T-helper 1 cell (primary cell): ENCODE results near the gene PLP1.
"Not testable (repeated sequence)": the region's sequence is repeated elsewhere in the genome, so short reads cannot be mapped to it uniquely, and the experiment has no call there.

ENCODE experiments used
- DNase-seq, 5 donors: peaks; one replicate each; pipeline ENCODE4 v3.0.0-alpha.2; 2012 to 2020
- total RNA-seq, 4 donors: gene quantifications; one replicate each; lab custom pipeline; 2026; lab: John Stamatoyannopoulos, UW

PLP1 gene, protein sequence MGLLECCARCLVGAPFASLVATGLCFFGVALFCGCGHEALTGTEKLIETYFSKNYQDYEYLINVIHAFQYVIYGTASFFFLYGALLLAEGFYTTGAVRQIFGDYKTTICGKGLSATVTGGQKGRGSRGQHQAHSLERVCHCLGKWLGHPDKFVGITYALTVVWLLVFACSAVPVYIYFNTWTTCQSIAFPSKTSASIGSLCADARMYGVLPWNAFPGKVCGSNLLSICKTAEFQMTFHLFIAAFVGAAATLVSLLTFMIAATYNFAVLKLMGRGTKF
- 0 reads per million in 4 donors for total RNA-seq

- DNase-seq: no peak
These were observed at the start of gene PLP1 for GRCh38 chrX:103776546-103776945. Gene PLP1, plus strand, starts transcription at chrX:103776840. Its CDS starts 156 bp downstream, at chrX:103776996.

GRCh38 chrX:103727115-103727514, 49.5 kb upstream of the PLP1 start:
- no peak for DNase-seq

DNA sequence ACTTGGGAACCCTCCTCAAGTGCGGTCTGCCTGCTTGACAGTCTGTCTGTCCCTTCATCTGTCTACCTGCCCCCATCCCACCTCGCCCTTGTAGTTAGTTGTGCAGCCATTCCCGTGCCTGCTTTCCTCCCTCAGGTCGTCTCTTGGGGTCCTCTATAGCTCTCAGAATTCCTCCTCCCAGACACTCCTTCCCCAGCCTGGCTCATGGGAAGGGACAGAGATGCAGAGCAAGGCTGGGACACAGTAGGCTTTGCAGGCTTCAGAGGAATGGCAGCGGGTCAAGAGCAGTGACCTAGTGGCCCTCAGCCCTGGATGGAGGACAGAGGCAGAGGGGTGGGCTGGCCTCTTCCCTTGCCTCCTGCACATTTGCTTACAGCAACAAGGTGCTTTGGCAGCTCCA, 47.6 kb upstream of the PLP1 start:
- DNase-seq: no peak

DNA sequence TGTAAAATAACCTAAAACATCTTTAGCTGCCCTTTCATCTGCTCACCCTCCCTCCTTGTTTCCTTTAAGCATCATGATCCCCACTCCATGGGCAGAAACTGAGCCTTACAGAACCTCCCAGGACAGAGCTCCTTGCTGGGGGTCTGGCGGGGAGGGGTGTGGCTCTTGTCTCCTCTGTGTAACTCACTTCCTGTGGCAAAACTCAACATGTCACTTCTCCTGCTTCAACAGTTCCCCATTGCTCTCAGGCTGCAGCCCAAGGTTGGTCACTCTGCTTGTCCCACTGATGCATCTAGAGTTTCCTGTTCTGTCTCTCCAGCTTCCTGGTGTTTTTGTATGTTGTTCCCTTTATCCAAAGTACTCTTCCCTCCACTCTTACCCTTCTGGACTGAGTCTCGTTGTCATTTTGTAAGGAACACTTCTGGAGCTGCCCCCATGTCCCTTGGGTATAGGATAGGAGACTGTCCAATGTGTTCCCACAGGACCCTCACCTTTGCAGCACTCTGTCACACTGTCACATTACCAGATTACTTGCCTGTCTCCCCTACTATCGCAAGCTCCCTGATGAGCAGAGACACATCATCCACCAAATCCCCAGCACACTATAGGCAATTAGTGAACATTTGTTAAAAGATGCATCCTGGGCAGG, 46.4 kb upstream of the PLP1 start:
- DNase-seq: no peak

DNA sequence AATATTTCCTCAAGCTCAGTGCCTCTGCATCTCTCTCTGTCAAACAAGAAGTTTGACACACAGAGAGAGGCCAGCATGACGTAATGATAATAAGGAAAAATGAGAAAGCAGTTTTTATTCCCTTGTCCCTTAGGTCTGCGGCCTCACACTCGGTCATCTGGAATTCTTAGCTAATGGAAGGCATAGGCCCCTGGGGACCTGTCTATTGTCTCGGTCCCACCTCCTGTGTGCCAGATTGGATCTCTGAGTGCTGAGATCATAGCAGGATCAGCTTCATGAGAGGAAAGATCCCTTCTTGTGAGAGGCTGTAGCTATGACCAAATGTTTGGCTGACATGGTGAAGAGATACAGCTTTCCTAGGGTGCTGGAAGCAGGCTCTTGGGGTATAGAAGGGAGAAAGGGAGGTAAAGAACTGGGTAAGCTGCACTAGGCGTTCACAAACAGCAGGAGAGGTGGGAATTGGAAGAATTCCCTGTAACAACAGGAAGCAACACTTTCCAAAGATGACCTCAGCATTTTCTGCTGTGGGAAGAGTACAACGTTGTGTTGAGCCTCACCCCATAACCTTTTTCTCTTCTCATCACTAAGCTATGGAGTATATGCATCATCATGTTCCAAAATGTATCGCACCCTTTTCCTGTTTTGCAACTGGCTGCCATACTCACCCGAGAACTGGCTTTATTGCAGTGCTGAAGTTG, 45.7 kb upstream of the PLP1 start:
- no peak for DNase-seq

GRCh38 chrX:103733017-103733416, 43.6 kb upstream of the PLP1 start:
- no peak for DNase-seq

- no peak for DNase-seq
These were observed 42.4 kb upstream of the PLP1 start for GRCh38 chrX:103734125-103734760.

- no peak for DNase-seq
These were observed 38.9 kb upstream of the PLP1 start for GRCh38 chrX:103737696-103738095.

- no peak for DNase-seq
These were observed 37.2 kb upstream of the PLP1 start for GRCh38 chrX:103739421-103739820.

DNA sequence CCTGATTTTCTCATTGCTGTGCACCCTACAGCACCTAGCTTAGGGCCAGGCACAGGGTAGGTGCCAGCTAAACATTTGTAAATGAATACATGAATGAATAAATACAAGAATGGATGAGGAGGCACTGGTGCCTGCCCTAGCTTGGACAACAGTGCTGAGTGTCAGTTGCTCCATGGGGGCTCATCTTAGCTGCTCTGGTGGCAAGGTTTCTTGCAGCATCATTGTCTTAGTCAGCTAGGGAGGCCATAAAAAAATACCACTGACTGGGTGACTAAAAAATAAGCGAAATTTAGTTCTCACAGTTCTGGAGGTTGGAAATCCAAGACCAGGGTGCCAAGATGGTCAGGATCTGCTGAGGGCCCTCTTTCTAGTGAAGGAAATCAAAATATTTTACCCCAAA, 34.8 kb upstream of the PLP1 start:
- DNase-seq: no peak

DNA sequence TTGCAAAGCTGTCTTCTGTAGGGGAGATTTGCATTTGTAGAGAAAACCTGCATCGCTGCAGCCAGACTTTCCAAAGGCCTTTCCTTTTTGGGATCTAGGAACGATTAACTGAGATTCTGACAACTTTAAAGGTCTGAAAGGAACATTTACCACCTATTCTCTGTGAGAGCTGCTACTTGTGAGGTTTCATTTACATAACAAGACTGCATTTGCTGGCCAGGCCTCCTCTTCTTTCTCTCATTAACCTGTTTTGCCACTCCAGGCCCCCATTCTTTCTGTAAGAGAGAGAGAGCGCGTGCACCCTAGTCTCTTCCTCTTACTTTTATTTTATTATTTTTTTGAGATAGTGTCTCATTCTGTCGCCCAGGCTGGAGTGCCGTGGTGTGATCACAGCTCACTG, 34.3 kb upstream of the PLP1 start:
- DNase-seq: no peak

- no peak for DNase-seq
These were observed 29.5 kb upstream of the PLP1 start for GRCh38 chrX:103747163-103747562.

DNA sequence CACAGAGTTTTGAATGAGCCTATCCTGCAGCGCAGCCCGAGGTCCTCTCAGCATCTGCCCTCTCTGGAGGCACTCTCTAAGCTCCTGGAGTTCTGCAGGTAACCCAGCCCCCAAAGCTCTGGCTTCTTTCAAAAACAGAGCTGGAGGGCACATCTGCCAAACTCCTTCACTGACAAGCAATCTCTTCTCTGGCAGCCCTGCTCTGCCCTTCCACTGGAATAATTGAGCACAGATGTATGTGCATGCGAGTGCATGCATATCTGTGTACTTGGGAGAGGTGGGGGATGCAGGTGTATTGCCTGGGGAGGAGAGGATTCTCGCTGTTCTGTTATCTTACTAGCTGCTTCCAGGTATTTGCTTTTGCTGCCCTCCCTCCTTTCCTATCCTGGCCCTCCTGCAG, 22.2 kb upstream of the PLP1 start:
- DNase-seq: no peak

DNA sequence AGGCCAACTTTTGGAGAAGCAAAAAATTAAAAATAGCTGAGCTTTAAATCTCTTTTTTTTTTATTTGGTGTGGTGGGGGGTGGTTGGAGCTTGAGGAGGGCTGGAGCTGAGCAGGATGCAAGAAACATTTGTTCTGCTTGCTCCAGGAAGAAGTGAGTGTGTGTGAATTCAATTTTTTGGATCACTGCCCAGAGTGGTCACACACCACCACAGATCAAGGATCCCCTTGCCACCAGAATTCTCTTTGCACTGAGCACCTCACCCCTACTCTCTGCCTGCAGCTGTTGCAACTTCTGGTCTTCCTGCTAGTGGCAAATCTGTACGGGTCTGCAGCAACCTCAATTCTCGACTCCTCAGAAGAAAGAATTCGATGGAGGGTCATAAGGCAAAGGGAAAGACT, 19.9 kb upstream of the PLP1 start:
- no peak for DNase-seq

- no peak for DNase-seq
These were observed 18.1 kb upstream of the PLP1 start for GRCh38 chrX:103758555-103758954.

GRCh38 chrX:103763541-103763940, 13.1 kb upstream of the PLP1 start:
- DNase-seq: not testable (repeated sequence)

DNA sequence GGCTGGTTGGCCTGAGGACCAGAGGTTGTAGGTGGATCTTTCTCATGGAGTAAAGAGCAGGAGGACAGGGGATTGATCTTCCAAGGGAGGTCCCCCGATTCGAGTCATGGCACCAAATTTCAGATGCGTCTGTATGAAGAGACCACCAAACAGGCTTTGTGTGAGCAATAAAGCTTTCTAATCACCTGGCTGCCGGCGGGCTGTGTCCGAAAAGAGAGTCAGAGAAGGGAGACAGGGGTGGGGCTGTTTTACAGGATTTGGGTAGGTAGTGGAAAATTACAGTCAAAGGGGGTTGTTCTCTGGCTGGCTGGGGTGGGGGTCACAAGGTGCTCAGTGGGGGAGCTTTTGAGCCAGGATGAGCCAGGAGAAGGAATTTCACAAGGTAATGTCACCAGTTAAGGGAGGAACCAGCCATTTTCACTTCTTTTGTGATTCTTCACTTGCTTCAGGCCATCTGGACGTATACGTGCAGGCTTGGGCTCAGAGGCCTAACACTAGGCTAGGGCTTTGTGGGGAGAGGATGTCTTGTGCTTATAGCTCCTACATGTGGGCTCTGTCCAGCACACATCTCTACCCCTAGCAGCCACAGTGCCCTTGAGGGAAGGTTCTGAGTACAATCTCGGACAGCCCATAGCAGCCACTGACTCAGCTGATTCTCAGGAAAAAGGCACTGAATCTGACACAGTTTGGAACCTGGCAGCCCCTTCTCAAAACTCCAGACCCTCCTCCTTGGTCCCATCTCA, 9.7 kb upstream of the PLP1 start:
- not testable (repeated sequence) for DNase-seq

GRCh38 chrX:103773445-103773844, 3.2 kb upstream of the PLP1 start:
- DNase-seq: no peak

- DNase-seq: no peak
These were observed 2.5 kb upstream of the PLP1 start for GRCh38 chrX:103774070-103774642.

- no peak for DNase-seq
These were observed 2.6 kb downstream of the PLP1 start for GRCh38 chrX:103779141-103779789.

DNA sequence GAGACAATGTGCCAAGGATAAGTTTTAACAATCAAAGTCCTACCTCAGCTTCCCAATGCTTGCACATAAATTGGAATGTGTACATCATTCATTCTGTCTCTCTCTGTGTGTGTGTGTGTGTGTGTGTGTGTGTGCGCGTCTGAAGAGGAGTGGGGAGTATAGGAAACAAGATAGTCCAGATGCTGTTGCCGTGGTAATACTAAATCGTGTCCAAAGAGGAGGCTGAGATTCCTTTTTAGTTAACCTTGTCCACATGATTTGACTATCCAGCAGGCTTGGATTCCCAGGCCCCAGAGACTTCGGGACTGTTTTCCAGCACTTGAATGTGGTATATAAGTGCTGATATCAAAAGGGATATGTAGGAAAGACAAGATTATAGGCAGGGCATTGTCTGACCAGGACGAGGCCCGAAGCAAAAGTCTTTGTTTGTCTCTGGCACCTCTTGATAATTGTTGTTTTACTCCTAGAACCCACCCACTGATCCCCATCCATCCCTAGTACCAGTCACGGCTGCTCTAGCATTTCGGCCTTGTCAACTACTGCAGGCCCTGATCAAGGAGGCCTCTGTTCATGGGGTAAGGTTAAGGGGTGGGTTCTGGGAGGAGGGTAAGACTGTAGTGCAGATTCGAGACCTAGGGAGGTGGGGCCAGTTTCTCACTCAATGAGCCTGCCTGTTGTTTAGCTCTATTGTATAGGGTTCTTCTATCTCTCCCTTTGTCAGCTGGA, 3.9 kb downstream of the PLP1 start:
- DNase-seq: no peak
